Naive thymus-derived CD4-positive, alpha-beta T cell (primary cell): ENCODE results near the gene KLHL5. TPM values are rescaled to one million over a fixed set of nuclear protein-coding genes. Genes with fewer than 3 reads are reported as not detected.
A peak's percentile ranks its signal among the peaks of the same experiment; 100 is the strongest.

Experiments
- ATAC-seq: fragments of 150-1000 bp; cut with Tn5 transposase; 2 replicates; pipeline ENCODE4 v1.10.0; 2021; ENCODE audit warnings: mild to moderate bottlenecking, moderate library complexity
- CTCF ChIA-PET: fragments of 350-600 bp; sonication (Branson Sonifier 250); formaldehyde crosslinking; loops from one replicate; lab custom pipeline; 2021; ENCODE audit warnings: antibody characterized with exemption; lab: Charles Lee
- POLR2A ChIA-PET: fragments of 350-600 bp; sonication (Branson Sonifier 250); formaldehyde crosslinking; loops from one replicate; lab custom pipeline; 2021; ENCODE audit warnings: antibody characterized with exemption, inconsistent platforms; lab: Charles Lee
- DNase-seq, 9 donors: peaks; one replicate each; pipeline versions ENCODE4 v3.0.0 to v3.0.0-alpha.2; 2020 to 2022; ENCODE audit warnings: mixed read lengths in 1 of 9
- H3K27ac ChIP-seq: one replicate; pipeline ENCODE4 v1.7.0; 2013; ENCODE audit warnings: mild to moderate bottlenecking, low read depth, low read length, moderate library complexity
- H3K27me3 ChIP-seq, 2 donors: one replicate each; pipeline ENCODE4 v1.7.0; 2013; ENCODE audit warnings: low read length in 2 of 2, mild to moderate bottlenecking in 2 of 2, moderate library complexity in 2 of 2; ENCODE audit not compliant: control insufficient read depth in 2 of 2, insufficient read depth in 2 of 2
- H3K36me3 ChIP-seq, 3 experiments: 1 replicate in 2 of 3; 2 replicates in 1 of 3; pipeline ENCODE4 v1.7.0; 2013; ENCODE audit warnings: low read length in 3 of 3, mild to moderate bottlenecking in 3 of 3, moderate library complexity in 1 of 3; ENCODE audit not compliant: insufficient read depth in 3 of 3, control insufficient read depth in 2 of 3
- H3K4me1 ChIP-seq, 2 donors: one replicate each; pipeline ENCODE4 v1.7.0; 2013; ENCODE audit warnings: low read length in 2 of 2, mild to moderate bottlenecking in 2 of 2, moderate library complexity in 1 of 2; ENCODE audit not compliant: control insufficient read depth in 2 of 2, insufficient read depth in 2 of 2
- H3K4me3 ChIP-seq: 2 replicates; pipeline ENCODE4 v1.7.0; 2013; ENCODE audit warnings: mild to moderate bottlenecking, low read length
- H3K9me3 ChIP-seq, 3 experiments: 1 replicate in 2 of 3; 2 replicates in 1 of 3; pipeline ENCODE4 v1.7.0; 2013; ENCODE audit warnings: low read length in 3 of 3; ENCODE audit not compliant: control insufficient read depth in 2 of 3
- H3K27ac Mint-ChIP-seq, 9 donors: one replicate each; pipeline ENCODE4 v1.8.0; 2020 to 2022; ENCODE audit warnings: mixed read lengths in 9 of 9, mild to moderate bottlenecking in 8 of 9, moderate library complexity in 5 of 9, inconsistent platforms in 2 of 9
- H3K27me3 Mint-ChIP-seq, 5 donors: one replicate each; pipeline ENCODE4 v1.8.0; 2021 to 2022; ENCODE audit warnings: mixed read lengths in 5 of 5, mild to moderate bottlenecking in 1 of 5
- H3K36me3 Mint-ChIP-seq, 5 donors: one replicate each; pipeline ENCODE4 v1.8.0; 2020 to 2022; ENCODE audit warnings: mixed read lengths in 5 of 5, mild to moderate bottlenecking in 3 of 5, inconsistent platforms in 1 of 5
- H3K4me1 Mint-ChIP-seq, 7 donors: one replicate each; pipeline ENCODE4 v1.8.0; 2020 to 2022; ENCODE audit warnings: mixed read lengths in 7 of 7, mild to moderate bottlenecking in 3 of 7, inconsistent platforms in 1 of 7
- H3K4me3 Mint-ChIP-seq, 10 donors: one replicate each; pipeline ENCODE4 v1.8.0; 2020 to 2022; ENCODE audit warnings: mild to moderate bottlenecking in 10 of 10, mixed read lengths in 10 of 10, moderate library complexity in 6 of 10, inconsistent platforms in 2 of 10
- H3K9me3 Mint-ChIP-seq, 11 donors: one replicate each; pipeline ENCODE4 v1.8.0; 2020 to 2022; ENCODE audit warnings: mixed read lengths in 11 of 11, mild to moderate bottlenecking in 4 of 11, inconsistent platforms in 1 of 11, moderate library complexity in 1 of 11
- intact Hi-C, 2 donors: fragments of 100-400 bp; cut with micrococcal nuclease; formaldehyde crosslinking; loops; one replicate each; pipeline ENCODE4 v1.15.1; 2023
- polyA plus RNA-seq, 2 donors: library from polyadenylated mRNA; unstranded; fragments of 300-500 nt; fragmentation: Illumina TruSeq; gene quantifications; one replicate each; pipeline ENCODE4 v1.2.3, GENCODE V29; 2021
- total RNA-seq, 6 experiments: library from RNA in 5 of 6; stranded (reverse) in 5 of 6; gene quantifications; 1 replicate in 5 of 6; 2 replicates in 1 of 6; pipeline ENCODE4 v1.2.3 and lab custom pipeline; 2021 to 2026

KLHL5 gene
- total and polyA plus RNA-seq, 7 experiments from 2014 or later, result 8.7 to 56.7 (median 25.6) TPM

DNA sequence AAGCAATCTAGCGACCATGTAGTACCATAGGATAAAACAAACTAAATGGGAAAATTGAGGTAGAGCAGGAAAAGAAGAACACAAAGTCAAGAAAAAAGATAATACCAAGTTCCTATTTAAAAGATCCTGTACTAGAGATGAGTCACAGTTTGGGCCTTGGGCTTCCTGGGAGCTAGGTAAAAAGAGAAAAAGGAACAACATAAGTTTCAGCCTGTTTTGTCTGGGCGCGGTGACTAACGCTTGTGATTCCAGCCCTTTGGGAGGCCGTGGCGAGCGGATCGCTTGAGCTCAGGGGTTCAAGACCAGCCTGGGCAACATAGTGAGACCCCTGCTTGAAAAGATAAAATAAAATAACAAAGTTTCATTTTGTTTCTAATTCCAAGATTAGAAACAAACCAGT is 15.8 kb upstream of the KLHL5 start:
- CTCF ChIA-PET, result interaction anchor here (1.1 to 1.2 kb wide), 3 partner anchors 16 to 287 kb away, joined by 3 read pairs; no protein-coding TSS in a partner anchor
- Histone ChIP-seq H3K9me3 (no peaks in the 10 kb centered on the region), H3K27me3 (no peaks in the 10 kb centered on the region), H3K4me1 (peaks cover 28 to 32% of the 10 kb centered on the region in 2 donors), H3K4me3 (peak overlapping the region; percentile 70), H3K36me3 (no peaks in the 10 kb centered on the region), H3K27ac (peak overlapping the region; percentile 82)
- H3K4me1 Mint-ChIP-seq, result peaks cover 22 to 76% (median 67%) of the 10 kb centered on the region in 7 donors
- H3K4me3 Mint-ChIP-seq, result peak overlapping the region; percentile 86 to 98 (median 95)
- POLR2A ChIA-PET, result interaction anchor here (0.5 to 7.6 kb wide), 4 partner anchors 13 to 311 kb away, joined by 3 to 76 read pairs (median 4); partner anchors contain the start of gene TMEM156
- no peaks in the 10 kb centered on the region for H3K9me3 Mint-ChIP-seq
- intact Hi-C loops, result loop anchor here (2.0 to 10.0 kb wide), 5 partner anchors 15 to 1009 kb away; partner anchors contain the start of gene N4BP2 (in 1 of the 2)
- ATAC-seq (no peak), DNase-seq (peak in 1 of 9 donors; percentile 18)
- H3K36me3 Mint-ChIP-seq, result peaks cover 0 to 18% (median 0%) of the 10 kb centered on the region in 5 donors
- H3K27ac Mint-ChIP-seq, result peak overlapping the region; percentile 77 to 99 (median 97)
- no peaks in the 10 kb centered on the region for H3K27me3 Mint-ChIP-seq

GRCh38 chr4:39047681-39048080 is 14.4 kb upstream of the KLHL5 start:
- Mint-ChIP-seq H3K4me1 (peaks cover 19 to 81% (median 69%) of the 10 kb centered on the region in 7 donors), H3K27ac (peak overlapping the region; percentile 60 to 97 (median 81)), H3K27me3 (no peaks in the 10 kb centered on the region), H3K36me3 (peaks cover 0 to 20% (median 0%) of the 10 kb centered on the region in 5 donors), H3K9me3 (no peaks in the 10 kb centered on the region), H3K4me3 (peak overlapping the region in 8 of 10 donors; percentile 22 to 98 (median 61))
- no peaks in the 10 kb centered on the region for H3K9me3 ChIP-seq
- CTCF ChIA-PET, result interaction anchor here (0.6 kb wide), 1 partner anchor 114 kb away, joined by 3 read pairs; no protein-coding TSS in a partner anchor
- H3K27me3 ChIP-seq, result no peaks in the 10 kb centered on the region
- no peak overlapping the region for H3K4me3 ChIP-seq
- peaks cover 28 to 32% of the 10 kb centered on the region in 2 donors for H3K4me1 ChIP-seq
- no peaks in the 10 kb centered on the region for H3K36me3 ChIP-seq
- no peak overlapping the region for H3K27ac ChIP-seq
- intact Hi-C loops, result loop anchor here (2.0 to 10.0 kb wide), 5 partner anchors 13 to 1007 kb away; partner anchors contain the start of gene N4BP2 (in 1 of the 2)
- POLR2A ChIA-PET, result interaction anchor here (0.6 to 7.6 kb wide), 2 partner anchors 16 to 145 kb away, joined by 4 to 76 read pairs; partner anchors contain the start of gene TMEM156
- ATAC-seq (no peak), DNase-seq (no peak)

GRCh38 chr4:39048311-39048710 is 13.7 kb upstream of the KLHL5 start:
- ATAC-seq (no peak), DNase-seq (peak in 5 of 9 donors; percentile 17 to 29 (median 19))
- intact Hi-C loops, result loop anchor here (5.0 to 10.0 kb wide), 4 partner anchors 69 to 1006 kb away; partner anchors contain the start of gene N4BP2 (in 1 of the 2)
- H3K4me1 Mint-ChIP-seq, result peaks cover 19 to 83% (median 65%) of the 10 kb centered on the region in 7 donors
- H3K36me3 Mint-ChIP-seq, result peaks cover 0 to 20% (median 0%) of the 10 kb centered on the region in 5 donors
- peak overlapping the region; percentile 30 to 98 (median 42) for H3K4me3 Mint-ChIP-seq
- Histone ChIP-seq H3K4me1 (peaks cover 28 to 31% of the 10 kb centered on the region in 2 donors), H3K27ac (peak overlapping the region; percentile 18), H3K9me3 (no peaks in the 10 kb centered on the region), H3K27me3 (no peaks in the 10 kb centered on the region), H3K36me3 (no peaks in the 10 kb centered on the region), H3K4me3 (no peak overlapping the region)
- ChIA-PET CTCF (interaction anchor here (0.6 to 0.9 kb wide), 3 partner anchors 65 to 245 kb away, joined by 3 to 4 read pairs (median 3); no protein-coding TSS in a partner anchor), POLR2A (interaction anchor here (0.6 to 7.6 kb wide), 2 partner anchors 17 to 21 kb away, joined by 3 to 76 read pairs; partner anchors contain the start of gene TMEM156)
- H3K27me3 Mint-ChIP-seq, result no peaks in the 10 kb centered on the region
- no peaks in the 10 kb centered on the region for H3K9me3 Mint-ChIP-seq
- H3K27ac Mint-ChIP-seq, result peak overlapping the region; percentile 60 to 97 (median 81)

DNA sequence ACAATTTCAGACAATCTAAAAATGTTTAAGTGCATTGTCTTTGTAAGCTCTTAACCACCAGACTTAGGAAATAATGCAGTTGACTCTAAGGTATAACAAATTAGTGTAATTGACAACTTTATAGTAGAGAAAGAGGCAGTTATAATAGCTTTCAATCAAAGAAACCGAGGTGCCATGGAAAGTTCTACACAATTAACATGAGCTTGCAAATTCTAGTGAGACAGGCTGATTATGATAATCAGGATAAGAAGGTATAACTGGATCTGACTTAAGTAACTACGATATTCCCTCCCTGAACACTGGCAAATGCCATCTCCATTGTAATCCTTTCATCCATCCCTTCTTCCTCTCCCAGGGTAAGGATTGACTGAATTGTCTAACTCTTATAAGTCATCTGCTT is 11.4 kb upstream of the KLHL5 start:
- Histone ChIP-seq H3K4me1 (peaks cover 17 to 21% of the 10 kb centered on the region in 2 donors), H3K27me3 (no peaks in the 10 kb centered on the region), H3K4me3 (no peak overlapping the region), H3K9me3 (no peaks in the 10 kb centered on the region), H3K36me3 (no peaks in the 10 kb centered on the region), H3K27ac (no peak overlapping the region)
- ChIA-PET CTCF (interaction anchor here (0.6 to 1.5 kb wide), 3 partner anchors 8 to 148 kb away, joined by 3 to 5 read pairs (median 4); no protein-coding TSS in a partner anchor), POLR2A (interaction anchor here (1.4 kb wide), 1 partner anchor 9 kb away, joined by 4 read pairs; no protein-coding TSS in a partner anchor)
- intact Hi-C loops, result no loop called here
- DNase-seq (no peak), ATAC-seq (no peak)
- H3K9me3 Mint-ChIP-seq, result no peaks in the 10 kb centered on the region
- no peak overlapping the region for H3K4me3 Mint-ChIP-seq
- H3K27me3 Mint-ChIP-seq, result no peaks in the 10 kb centered on the region
- H3K4me1 Mint-ChIP-seq, result peaks cover 19 to 80% (median 61%) of the 10 kb centered on the region in 7 donors
- peak overlapping the region in 4 of 9 donors; percentile 9 to 45 (median 18) for H3K27ac Mint-ChIP-seq
- peaks cover 0 to 20% (median 0%) of the 10 kb centered on the region in 5 donors for H3K36me3 Mint-ChIP-seq

- CTCF ChIA-PET, result interaction anchor here (1.5 kb wide), 1 partner anchor 83 kb away, joined by 4 read pairs; no protein-coding TSS in a partner anchor
Observed at GRCh38 chr4:39051492-39051891, 10.5 kb upstream of the KLHL5 start.

GRCh38 chr4:39053983-39054382 is 8.0 kb upstream of the KLHL5 start:
- ATAC-seq, result no peak
- no peak overlapping the region for H3K4me3 Mint-ChIP-seq
- H3K4me1 Mint-ChIP-seq, result peaks cover 6 to 53% (median 38%) of the 10 kb centered on the region in 7 donors
- no peak for DNase-seq
- no peaks in the 10 kb centered on the region for H3K9me3 Mint-ChIP-seq
- H3K36me3 Mint-ChIP-seq, result peaks cover 0 to 14% (median 0%) of the 10 kb centered on the region in 5 donors
- H3K27me3 Mint-ChIP-seq, result no peaks in the 10 kb centered on the region
- ChIA-PET POLR2A (interaction anchor here (0.9 kb wide), 1 partner anchor 11 kb away, joined by 3 read pairs; no protein-coding TSS in a partner anchor), CTCF (interaction anchor here (0.6 kb wide), 1 partner anchor 11 kb away, joined by 3 read pairs; no protein-coding TSS in a partner anchor)
- no peaks in the 10 kb centered on the region for H3K4me1 ChIP-seq
- no peaks in the 10 kb centered on the region for H3K36me3 ChIP-seq
- H3K27me3 ChIP-seq, result no peaks in the 10 kb centered on the region
- H3K27ac ChIP-seq, result no peak overlapping the region
- no peaks in the 10 kb centered on the region for H3K9me3 ChIP-seq
- intact Hi-C loops, result no loop called here
- H3K27ac Mint-ChIP-seq, result peak overlapping the region in 1 of 9 donors; percentile 9
- no peak overlapping the region for H3K4me3 ChIP-seq

More at GRCh38 chr4:39051492-39051891, 10.5 kb upstream of the KLHL5 start:
- Histone ChIP-seq H3K27ac (no peak overlapping the region), H3K27me3 (no peaks in the 10 kb centered on the region), H3K36me3 (no peaks in the 10 kb centered on the region), H3K4me1 (peaks cover 8 to 15% of the 10 kb centered on the region in 2 donors), H3K9me3 (no peaks in the 10 kb centered on the region), H3K4me3 (no peak overlapping the region)
- peak overlapping the region in 1 of 9 donors; percentile 45 for H3K27ac Mint-ChIP-seq
- POLR2A ChIA-PET, result interaction anchor here (0.6 to 1.4 kb wide), 3 partner anchors 9 to 145 kb away, joined by 3 to 4 read pairs (median 3); no protein-coding TSS in a partner anchor
- peaks cover 17 to 72% (median 56%) of the 10 kb centered on the region in 7 donors for H3K4me1 Mint-ChIP-seq
- DNase-seq (no peak), ATAC-seq (no peak)
- intact Hi-C loops, result no loop called here
- no peak overlapping the region for H3K4me3 Mint-ChIP-seq
- no peaks in the 10 kb centered on the region for H3K9me3 Mint-ChIP-seq
- peaks cover 0 to 19% (median 0%) of the 10 kb centered on the region in 5 donors for H3K36me3 Mint-ChIP-seq
- no peaks in the 10 kb centered on the region for H3K27me3 Mint-ChIP-seq
